ENCODE results near the gene PEDS1.
A peak's percentile ranks its signal among the peaks of the same experiment; 100 is the strongest.
"Not testable (repeated sequence)": the region's sequence is repeated elsewhere in the genome, so short reads cannot be mapped to it uniquely, and the experiment has no call there.

Gene PEDS1

DNA sequence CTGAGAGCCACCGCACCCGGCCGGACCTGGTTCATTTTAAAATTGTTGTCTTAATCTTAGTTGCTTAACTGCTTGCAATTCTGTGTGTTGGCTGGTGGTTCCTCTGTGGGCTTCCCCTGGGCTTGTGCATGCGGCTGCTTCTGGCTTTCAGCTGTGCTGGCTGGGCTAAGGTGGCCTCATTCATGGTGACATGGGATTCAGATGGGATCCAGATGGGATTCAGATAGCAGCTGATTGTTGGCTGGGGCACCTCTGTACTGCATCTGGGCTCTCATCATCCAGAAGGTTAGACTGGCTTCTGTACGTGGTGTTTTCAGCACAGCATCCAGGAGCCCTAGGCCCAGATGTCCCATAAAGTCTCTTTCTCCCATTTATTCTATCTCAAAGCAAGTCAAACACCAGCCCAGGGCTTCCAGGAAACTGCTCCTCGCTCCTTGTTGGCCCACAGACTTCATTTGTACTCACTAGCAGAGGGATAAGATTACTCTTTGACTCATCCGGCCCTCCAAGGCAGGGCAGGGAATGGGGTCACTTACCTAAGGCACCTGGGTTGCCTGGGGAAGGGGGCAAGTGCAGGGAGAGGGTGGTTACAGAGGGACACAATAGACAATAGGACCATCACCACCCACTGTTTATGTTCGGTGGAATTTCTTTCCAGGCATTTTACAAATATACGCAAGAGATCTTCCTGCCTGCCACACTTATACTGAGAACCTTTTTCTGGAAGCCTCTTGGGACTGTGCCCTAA is 10.2 kb upstream of the PEDS1 start:
- DNase-seq (ENCODE audit: extremely low read depth in 1 of 2, low read depth in 1 of 2) = no peak

DNA sequence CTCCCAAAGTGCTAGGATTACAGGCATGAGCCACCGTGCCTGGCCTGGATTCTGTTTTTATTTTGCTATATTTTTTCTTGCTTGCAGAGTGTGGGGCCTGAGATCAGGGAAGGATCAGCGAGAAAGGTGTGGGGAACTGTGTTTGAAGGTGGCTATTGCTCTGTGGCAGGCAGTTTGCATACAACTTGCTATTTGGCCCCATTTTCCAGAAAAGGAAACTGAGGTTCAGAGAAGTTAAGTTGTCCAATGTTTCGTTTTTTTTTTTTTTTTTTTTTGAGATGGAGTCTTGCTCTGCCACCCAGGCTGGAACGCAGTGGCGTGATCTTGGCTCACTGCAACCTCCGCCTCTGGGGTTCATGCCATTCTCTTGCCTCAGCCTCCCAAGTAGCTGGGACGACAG is 8.0 kb upstream of the PEDS1 start:
- not testable (repeated sequence) for DNase-seq (ENCODE audit: extremely low read depth in 1 of 2, low read depth in 1 of 2)

DNA sequence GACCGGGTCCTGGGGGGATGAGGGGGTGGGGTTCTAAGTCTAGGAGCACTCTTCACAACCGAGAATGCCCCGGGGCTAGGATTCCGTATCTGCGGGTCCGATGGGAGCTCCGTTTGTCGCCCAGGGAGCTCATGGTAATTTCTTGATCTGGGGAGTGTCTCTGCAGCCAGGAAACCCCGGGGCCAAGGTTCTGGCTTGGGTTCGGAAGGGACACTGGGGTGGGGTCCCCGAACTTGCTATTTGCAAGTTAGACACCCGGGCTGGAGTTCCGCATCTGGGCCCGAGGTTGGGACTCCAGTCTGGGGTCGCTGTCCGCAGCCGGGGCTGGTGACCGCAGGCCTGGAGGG is 397 bp downstream of the PEDS1 start:
- peak in 1 of 2 donors; percentile 15 for DNase-seq (ENCODE audit: extremely low read depth in 1 of 2, low read depth in 1 of 2)

DNA sequence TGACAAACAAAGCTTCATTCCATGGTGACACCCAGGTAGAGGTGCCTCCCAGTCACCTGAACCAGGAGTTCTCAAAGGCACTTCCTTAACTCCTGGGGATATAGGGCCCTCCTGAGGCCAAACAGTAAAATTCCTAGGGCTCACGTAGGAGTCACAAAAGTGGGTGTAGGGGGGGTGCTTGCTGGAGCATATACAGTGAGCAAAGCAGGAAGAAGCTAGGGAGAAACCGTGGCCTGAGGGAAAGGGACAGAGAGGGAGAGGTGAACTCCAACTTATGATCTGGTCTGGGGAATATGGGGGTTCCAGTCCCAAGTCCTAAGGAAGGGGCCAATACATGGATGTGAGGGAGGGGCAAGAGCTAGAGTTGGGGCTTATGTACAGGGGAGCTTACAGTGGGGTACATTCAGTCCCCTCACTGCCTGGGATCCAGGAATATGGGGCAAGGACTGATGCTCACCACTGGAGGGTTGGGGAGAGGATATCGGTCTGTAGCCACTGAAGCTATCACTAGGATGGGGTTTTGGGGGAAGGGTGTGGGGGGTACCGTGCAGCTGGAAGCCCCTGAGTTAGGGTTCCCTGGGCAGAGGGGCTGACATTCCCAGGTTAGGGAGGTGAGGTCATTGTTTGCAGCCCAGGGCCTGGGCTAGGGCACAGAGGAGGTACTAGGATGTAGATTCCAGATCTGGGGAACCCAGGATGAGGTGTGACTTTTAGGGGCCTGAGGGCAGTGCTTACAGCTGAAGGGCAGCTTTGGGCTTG is 950 bp downstream of the PEDS1 start:
- DNase-seq (ENCODE audit: extremely low read depth in 1 of 2, low read depth in 1 of 2) = no peak

DNA sequence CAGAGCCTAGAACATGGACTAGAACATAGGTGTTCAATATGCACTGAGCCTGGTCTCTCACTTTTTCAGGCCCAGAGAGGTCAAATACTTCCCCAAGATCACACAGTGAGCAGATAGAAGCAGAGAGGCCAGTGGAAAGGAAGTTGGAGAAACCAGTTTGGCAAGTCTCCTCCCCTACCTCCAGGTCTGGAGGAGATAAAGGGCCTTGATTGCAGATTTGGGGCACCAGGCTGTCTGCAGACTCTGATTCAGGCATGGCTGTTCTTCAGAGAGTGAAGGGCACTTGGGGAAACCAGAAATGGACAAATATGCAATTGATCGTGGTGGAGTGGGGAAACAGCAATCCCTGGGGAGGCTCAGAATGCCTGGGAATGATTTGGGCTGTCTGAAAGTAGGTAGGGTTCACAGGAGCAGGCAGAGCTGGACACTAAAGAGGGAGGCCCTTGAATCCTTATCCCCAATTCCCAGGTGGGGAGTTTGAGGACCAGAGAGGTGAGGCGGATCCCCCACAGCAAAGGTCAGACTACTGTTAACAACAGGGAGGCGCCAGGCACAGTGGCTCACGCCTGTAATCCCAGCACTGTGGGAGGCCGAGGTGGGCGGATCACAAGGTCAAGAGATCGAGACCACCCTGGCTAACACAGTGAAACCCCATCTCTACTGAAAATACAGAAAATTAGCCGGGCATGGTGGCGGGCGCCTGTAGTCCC is 2.3 kb downstream of the PEDS1 start:
- DNase-seq (ENCODE audit: extremely low read depth in 1 of 2, low read depth in 1 of 2) = no peak

DNA sequence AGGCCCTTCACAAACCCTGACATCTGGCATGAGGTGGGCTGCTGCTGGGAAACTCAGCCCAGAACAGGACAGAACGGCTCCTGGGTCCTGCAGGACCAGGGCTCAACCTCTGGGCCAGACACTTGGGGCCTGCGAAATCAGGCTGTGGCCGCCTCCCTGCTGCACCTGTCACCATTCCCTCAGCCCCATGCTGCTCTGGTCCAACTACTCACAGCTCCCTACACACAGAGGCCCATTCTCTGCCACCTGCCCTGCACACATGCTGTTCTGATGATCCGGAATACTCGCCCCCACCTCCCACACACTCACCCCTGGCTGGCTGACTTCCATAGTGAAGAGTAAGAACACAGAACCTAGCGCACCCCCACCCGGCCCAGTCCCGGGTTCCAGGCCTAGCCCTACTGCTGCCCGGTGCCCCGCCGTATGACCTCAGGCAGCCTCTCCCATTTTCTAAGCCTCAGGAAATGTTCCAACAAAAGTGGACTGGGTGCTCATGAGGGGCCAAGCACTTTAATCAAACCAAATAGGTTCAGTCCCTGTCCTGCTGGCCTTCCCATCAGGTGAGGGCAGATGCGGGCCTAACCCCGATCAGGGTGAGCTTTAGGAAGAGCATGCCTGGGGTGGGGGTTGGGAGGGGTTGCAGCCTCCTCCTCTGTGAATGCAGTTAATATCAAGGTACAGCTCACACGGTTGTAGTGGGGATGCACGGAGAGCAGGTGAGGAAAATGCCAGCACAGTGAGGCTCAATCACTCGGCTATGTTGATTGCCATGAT is 3.9 kb downstream of the PEDS1 start:
- DNase-seq (ENCODE audit: extremely low read depth in 1 of 2, low read depth in 1 of 2) = no peak

DNA sequence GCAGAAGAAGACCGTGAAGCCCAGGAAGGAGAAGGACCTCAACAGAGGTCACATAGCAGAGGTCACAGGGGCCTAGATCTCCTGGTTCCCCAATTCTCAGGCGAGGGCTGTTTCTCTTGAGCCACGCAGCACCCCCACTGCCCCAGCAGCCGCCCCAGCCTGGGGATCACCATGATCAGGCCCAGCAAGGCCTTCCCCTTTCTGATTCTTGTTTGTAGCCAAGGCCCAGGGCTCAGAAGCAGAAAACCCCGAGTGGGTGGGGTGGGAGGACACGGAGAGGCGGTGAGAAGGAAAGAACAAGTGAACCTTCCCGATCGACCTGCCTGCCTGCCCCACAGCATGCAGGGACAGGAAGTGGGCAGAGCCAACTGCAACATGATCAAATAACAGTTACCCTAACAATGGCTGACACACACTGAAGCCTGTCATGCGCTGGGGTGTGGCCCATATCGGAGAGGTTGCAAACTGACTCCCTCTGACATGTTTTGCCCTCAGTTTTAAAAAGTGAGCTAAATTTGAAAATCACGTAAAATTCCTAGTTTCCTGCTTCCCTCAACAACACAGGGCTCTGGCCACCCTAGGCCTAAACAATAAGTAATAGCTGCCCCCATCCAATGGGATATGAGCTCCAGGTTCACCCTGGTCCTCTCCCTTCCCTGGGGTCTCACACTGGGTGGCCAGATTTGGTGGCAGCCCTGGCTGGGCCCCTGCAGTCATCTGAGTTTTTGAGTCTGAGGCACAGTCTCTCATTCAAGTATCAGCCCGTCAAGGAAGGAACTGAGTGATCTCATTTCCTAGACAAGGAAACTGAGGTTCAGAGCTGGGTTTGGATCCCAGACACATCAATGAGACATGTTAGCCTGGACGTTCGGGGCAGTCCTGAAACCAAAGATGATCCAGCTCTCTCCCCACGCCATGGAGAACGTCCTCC is 6.5 kb downstream of the PEDS1 start:
- peak; percentile 38 to 66 for DNase-seq (ENCODE audit: extremely low read depth in 1 of 2, low read depth in 1 of 2)

DNA sequence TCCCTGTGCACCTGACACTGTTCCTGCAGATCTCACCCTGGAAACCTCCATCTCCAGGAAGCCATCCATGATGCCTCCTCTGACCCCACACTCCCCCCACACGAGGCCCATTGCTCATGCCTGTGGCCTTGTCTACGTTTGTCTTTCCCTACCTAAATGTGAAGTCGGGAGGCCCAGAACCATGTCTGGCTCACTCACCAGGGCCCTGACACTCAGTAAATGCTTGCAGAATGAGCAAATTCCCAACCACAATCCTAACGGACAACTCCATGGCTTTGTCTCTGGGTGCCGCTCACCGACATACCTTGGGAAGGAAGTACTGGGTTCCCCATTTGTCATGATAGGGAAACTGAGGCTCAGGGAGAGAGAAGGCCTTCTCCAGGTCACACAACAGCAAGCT is 7.3 kb downstream of the PEDS1 start:
- no peak for DNase-seq (ENCODE audit: extremely low read depth in 1 of 2, low read depth in 1 of 2)

DNA sequence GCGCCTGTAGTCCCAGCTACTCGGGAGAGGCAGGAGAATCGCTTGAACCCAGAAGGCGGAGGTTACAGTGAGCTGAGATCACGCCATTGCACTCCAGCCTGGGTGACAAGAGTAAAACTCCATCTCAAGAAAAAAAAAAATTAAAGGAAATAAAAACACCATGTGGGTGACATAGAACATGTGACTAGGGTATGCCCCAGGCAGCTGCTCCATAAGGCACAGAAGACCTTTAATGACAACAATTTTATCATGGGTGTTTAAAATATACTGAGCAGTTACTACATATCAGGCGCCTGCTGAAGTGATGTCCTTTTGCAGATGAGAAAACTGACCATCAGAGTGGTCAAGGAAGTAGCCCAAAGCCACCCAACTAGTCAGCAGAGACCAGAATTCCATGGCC is 8.0 kb downstream of the PEDS1 start:
- no peak for DNase-seq (ENCODE audit: extremely low read depth in 1 of 2, low read depth in 1 of 2)

DNA sequence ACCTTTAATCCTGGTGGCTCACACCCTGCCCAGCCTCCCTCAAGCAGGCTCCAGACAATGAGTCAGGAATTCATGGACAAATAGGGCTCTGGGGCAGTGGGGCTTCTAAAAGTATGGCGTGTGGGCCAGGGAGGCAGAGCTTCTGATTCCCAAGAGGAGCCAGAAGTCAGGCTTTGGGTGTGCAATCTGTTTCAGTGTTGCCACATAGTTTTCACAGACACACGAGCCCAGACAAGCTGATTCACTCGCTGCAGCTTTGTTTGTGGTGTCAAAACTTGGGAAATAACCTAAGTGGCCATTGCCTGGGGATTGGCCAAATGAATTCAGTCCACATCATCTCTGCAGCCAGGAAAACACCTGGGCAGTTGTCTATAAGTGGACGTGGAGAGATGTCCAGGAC is 9.2 kb downstream of the PEDS1 start:
- DNase-seq (ENCODE audit: extremely low read depth in 1 of 2, low read depth in 1 of 2) = no peak

DNA sequence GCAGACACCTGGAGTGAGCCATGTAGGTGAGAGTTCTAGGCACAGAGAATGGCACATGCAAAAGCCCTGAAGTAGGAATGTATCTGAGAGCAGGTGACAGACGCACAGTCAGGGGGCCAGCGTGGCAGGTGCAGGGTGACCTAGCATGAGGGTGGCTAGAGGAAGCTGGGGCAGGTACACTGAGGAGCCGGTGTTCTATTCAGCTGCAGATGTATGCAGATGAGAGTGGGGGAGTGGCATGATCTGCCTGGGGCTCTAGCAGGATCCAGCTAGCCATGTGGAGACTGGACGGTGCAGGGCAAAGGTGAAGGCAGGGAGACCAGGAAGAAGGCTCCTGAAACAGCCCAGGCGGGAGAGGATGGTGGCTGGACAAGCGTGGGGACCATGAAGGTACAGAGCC is 10.7 kb downstream of the PEDS1 start:
- no peak for DNase-seq (ENCODE audit: extremely low read depth in 1 of 2, low read depth in 1 of 2)

DNA sequence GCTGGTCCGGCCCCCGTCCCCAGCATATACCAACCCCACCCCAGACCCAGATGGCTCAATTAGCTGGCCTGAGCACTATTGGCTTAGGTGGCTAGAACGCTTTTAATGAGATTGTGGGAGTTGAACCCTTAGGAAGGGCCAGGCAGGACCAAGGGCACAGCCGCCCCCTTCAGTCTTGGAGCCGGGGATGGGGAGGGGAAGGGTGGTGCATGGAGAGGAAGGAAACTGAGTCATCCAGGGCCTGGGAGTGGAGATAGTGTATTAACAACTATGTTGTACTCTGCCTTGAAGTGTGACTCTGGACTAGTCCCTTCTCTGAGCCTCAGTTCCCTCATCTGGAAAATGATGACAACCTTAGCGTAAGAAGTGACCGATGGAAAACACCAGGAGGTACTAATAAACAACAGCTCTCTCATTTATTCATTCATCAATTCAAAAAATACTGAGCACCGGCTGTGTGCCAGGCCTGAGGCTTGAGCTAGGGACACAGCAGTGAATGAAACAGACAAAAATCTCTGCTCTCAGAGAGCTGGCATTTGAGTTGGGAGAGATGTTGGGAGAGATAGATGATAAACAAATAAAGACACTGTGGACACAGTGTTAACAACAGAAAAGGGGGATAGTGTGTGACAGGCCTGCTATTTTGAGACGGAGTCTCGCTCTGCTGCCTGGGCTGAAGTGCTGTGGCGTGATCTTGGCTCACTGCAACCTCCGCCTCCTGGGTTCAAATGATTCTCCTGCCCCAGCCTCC is 11.5 kb downstream of the PEDS1 start:
- no peak for DNase-seq (ENCODE audit: extremely low read depth in 1 of 2, low read depth in 1 of 2)

DNA sequence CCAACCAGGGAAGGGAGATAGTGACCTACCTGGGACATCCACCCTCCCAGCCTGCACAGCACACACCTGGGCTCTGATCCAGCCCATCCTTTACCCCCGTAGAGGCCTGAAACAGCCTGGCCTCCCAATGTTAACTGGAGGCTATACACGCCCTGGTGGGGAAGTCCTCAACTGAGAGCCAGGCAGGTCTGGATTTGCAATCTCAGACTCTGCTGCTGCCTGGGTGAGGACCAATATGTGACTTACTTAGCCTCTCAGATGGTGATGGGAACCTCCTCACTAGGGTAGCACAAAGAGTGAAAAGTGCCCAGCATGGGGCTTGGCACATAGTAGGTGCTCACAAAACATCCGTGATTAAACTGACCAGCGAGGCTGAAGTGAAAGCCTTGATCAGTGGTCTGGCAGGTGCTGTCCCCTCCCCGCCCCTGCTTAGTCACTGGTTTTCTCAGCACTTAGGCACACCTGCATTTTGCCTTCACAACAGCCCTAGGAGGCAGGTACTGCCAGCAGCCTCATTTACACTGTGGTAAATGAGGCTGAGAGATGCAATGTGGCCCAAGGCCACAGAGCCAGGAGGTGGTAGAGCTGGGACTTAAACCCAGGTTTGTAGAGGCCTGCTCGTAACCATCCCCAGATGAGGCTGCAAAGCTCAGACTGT is 12.4 kb downstream of the PEDS1 start:
- no peak for DNase-seq (ENCODE audit: extremely low read depth in 1 of 2, low read depth in 1 of 2)

DNA sequence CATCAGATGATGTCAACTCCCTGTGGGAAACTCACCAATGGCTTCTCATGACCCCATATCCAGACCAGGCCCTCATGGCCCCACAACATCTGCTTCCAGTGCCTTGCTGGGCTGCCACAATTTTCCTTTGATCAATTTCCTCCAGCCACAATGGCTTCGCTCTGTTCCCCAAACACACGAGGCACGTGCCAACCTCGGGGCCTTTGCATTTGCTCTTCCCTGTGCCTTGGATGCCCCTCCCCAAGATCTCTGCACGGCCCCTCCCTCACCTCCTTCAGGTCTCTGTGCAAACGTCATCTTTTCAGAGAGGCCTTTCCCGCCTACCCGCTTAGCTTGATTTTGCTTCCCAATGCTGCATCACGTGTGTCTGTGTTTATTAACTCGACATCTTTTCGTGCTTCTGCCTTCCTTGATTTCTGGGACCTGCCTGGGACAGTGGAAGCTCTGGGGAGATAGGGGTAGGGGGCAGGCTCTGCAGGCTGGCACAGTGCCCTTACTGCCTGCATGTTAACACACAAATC is 13.1 kb downstream of the PEDS1 start:
- no peak for DNase-seq (ENCODE audit: extremely low read depth in 1 of 2, low read depth in 1 of 2)

DNA sequence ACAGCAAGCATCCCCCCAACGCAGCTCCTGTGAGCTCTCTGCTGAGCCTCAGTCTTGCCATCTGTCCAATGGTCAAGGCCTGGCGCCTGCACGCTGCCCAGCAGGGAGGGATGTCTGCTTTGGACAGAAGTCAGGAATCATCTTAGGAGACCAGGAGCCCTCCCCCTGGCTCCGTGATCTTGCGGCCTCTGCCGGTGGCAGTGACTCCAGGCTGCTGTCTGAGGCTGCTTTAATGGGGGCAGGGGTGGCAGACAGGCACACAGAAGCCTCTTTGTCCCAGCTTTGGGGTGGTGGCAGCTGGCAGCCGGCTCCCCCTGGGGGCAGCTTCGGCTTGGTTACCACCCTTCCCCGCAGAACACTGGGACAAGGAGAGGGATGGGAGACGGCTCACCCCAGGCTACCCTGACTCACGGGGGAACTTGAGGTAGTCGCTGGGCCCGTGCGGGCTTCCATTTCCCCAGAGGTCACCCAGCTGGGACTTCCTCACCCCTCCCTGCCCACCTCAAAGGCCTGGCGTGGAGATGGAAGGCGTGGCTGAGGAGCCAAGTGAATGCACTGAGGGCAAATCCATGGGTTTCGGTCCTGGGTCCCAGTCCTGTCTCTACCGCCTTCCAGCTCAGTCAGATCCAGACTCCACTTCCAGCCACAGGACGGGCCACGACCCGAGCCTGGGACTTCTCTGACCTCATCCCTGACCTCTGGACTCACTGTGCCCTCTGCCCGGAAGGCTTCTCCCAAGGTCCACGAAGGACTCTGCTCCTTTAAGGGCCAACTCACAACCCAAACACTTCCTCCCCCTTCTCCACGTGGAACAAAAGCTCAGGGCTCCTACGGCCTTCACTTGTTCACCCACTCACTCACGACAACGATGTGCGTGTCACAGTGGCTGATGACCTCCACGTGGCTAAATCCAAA is 14.8 kb downstream of the PEDS1 start:
- no peak for DNase-seq (ENCODE audit: extremely low read depth in 1 of 2, low read depth in 1 of 2)

DNA sequence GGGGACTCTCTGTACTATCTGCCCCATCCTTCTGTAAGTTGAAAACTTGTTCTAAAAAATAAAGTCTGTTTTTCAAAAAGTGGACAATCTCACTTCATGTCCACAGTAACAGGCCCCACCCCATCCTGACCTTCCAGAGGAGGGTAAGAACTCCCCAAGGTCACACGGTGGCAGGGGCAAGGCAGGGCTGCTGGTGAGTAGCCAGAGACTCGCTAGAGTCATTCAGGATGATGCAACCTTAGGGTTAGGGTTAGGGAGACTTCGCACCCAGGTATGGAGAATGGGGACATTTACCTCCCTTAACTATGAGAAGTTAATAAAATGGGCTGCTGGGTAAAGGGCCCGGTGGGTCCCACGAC is 15.4 kb downstream of the PEDS1 start:
- no peak for DNase-seq (ENCODE audit: extremely low read depth in 1 of 2, low read depth in 1 of 2)

DNA sequence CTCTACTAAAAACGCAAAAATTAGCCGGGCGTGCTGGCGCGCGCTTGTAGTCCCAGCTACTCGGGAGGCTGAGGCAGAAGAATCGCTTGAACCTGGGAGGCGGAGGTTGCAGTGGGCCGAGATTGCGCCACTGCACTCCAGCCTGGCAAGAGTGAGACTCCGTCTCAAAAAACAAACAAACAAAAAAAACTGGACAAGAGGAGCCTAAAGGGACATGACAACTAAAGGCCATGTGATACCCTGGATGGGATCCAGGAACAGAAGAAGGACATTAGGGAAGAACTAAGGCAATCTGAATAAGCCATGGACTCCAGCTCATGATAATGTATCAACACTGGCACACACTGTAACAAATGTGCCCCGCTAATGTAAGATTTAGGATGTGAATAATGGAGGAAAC is 15.8 kb downstream of the PEDS1 start:
- not testable (repeated sequence) for DNase-seq (ENCODE audit: extremely low read depth in 1 of 2, low read depth in 1 of 2)
